ENCODE measurements around the gene CAMK1.
"Not testable (repeated sequence)": the region's sequence is repeated elsewhere in the genome, so short reads cannot be mapped to it uniquely, and the experiment has no call there.

Gene CAMK1

DNA sequence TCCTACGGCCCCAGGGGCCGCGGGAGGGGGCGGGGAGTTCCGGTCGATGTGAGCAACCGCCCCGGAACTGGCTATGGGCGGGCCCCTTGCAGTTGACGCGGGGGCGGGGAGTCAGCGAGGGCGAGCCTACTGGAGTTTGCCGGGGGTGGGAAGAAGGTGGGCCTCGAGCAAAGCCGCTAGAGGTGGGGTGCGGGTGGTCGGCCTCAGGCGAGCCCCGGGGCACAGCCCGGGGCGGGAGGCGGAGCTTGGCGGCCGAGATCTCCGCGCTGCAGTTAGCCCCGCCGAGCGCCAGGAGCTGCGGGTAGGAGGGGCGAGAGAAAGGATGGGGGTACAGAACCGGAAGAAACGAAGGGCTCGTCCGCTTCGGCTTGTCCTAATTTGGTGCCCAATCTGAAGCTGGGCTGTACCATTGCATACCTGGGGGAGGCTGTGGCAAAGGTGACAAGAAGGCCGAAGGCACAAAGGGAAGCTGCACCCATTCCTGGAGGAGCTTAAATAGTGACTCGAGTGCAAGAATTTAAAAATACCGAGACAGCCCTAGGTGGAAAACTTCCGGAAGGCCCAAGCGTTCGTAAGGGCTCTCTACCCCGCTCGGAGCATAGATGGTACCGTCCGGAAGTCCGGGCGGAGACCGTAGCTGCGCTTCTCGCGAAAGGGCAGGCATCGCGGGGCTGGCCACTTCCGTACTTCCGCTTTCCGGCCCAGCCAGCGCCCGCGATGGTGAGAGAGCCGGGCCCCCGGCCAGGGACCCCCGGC, 22.8 kb upstream of the CAMK1 start, which contains the start of the genes ARPC4 and TADA3:
Gene ARPC4 (plus strand): TSS at position 678 of the 756 bp plus-strand sequence. CDS start 40 bp downstream, at position 718.
Gene TADA3 (minus strand): TSS at position 69 of the 756 bp plus-strand sequence. CDS start 1,007 bp downstream, outside the sequence.
- DNase-seq: peak; percentile 91 to 98 (median 95)

GRCh38 chr3:9791790-9792404, 22.1 kb upstream of the CAMK1 start:
- DNase-seq: no peak

- DNase-seq: no peak
Measured at GRCh38 chr3:9791127-9791526, 21.4 kb upstream of the CAMK1 start.

DNA sequence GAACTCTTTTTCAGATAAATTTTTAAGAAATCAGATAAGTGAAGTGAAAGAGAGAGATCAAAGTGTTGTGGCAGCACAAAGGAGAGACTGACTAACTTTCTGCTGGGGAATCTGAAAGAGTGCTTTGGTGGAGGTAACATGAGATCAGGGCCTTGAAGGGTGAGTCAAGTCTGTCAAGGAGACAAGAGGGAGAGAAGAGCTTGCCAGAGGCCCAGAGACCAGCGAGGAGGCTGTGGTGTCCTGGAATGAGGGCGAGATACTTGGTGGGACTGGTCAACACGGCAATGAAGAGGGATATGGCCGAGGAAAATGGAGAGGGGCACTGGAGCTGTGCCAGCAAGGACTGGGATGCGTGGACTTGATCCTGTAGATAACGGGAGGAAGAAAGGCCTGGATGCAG, 18.0 kb upstream of the CAMK1 start:
- no peak for DNase-seq

DNA sequence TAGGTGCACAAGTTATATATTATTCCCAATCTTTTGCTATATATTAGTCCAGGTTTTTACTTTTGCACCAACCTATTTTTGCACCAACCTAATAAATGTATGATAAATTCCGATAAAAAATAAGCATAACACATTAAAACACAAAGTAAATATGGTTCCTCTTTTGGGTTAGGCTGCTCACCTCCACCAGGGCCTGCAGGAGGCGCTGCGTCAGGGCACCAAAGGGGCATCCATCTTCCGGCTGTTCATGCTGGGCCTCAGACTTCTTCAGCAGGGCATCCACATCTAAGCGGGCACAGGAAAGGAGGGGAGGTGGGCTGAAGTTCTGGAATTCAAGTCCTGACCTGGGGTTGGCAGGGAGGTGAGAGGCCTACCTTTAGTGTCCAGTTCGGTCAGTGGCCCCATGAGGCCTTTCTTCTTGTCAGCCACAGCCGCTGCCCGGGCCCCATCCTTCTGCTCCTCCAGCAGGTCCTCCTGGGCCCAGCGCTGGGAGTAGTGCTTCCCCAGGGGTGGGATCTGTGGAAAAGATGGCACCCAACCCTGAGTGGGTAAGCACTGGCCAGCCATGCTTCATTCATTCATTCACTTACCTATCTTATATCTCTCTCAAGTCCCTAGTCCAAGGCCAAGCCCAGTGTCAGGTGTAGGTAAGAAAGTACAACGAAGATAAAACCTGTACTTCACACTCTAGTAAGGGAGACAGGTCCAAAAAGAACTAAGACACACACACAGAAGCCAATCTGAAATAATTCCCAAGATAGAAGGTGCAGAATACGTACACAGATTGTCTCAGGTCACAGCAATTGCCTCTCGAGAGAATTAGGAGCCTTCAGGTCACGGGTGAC, 17.3 kb upstream of the CAMK1 start:
- DNase-seq: no peak

GRCh38 chr3:9786209-9786739, 16.5 kb upstream of the CAMK1 start:
- DNase-seq: no peak

DNA sequence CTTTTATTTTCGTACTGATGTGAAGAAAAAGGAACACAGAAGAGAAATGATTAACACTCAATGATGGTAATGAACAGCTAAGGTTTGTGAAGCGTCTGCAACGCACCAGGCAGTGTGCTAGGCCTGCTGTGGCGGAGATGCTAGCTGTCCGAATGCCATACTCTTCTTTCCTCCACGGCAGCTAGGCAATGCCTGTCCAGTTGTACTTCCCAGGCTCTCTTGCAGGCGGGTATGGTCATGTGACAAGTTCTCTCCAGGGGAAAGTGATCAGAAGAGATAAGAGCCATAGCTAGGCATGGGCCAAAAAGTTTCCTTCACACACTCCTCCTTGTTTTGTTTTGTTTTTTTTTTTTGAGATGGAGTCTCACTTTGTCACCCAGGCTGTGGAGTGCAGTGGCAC, 15.9 kb upstream of the CAMK1 start:
- DNase-seq: no peak

- DNase-seq: no peak
Measured at GRCh38 chr3:9784965-9785364, 15.2 kb upstream of the CAMK1 start.

DNA sequence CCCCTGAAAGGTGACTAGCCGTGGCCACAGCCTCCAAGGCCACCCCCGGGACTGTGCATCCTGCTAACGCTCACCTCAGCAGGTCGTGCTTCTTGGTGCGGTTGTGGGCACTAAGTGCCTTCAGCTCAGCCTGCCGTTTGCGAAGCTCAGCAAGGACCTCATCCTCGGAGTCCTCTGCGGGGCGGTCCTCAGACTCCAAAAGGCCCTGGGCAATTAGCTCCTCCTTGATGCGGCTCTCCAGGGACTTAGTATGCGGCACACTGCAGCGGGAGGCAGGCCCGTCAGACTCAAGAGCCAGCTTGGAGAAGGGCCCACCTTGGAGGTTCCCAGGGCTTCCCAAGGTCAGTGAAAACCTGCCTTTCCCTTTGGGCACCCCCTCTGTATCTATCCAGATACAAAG, 14.2 kb upstream of the CAMK1 start:
- no peak for DNase-seq

DNA sequence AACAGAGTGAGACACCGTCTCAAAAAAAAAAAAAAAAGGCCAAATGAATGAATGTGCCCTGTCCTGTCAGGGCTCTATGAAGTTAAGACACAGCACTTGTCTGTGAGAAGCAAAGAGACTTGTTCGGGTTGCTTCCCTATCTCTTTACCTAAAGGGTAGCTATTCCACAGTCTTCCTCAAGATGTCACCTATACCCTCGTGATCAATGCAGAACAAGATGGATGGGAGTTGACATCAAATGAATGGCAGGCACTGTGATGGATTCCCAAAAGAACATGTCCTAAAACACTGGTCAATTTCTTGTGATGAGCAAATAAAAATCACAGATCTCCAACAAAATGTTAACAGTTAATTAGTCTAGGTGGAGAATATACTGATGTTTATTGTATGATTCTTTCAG, 13.0 kb upstream of the CAMK1 start:
- DNase-seq: peak in 1 of 3 experiments; percentile 15

DNA sequence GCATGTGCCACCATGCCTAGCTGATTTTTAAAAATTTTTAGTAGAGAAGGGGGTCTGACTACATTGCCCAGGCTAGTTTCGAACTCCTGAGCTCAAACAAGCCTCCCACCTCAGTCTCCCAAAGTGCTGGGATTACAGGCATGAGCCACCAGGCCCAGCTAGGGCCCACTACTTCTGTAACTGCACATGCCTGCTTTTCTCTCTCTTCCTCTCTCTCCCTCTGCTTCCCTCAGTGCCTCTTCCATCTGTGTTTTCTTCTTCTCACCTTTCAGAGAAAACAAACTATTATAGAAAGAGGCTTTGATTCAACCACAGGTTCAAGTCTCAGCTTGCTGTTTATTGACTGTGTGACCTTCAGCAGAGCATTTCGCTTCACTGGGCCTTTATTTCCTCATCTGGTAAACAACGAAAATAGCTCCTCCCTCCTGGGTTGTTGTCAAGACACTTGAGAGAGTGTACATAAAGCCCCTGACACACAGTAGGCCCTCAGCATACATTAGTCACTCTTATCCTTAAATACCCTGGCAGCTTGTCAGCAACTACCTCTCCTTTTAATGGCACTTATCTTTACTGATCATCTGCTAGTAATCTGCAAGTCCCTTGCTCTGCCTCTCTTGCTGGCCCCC, 12.3 kb upstream of the CAMK1 start:
- no peak for DNase-seq

- DNase-seq: no peak
Measured at GRCh38 chr3:9781551-9781950, 11.8 kb upstream of the CAMK1 start.

- DNase-seq: no peak
Measured at GRCh38 chr3:9780910-9781309, 11.2 kb upstream of the CAMK1 start.

- DNase-seq: no peak
Measured at GRCh38 chr3:9780458-9780812, 10.7 kb upstream of the CAMK1 start.

DNA sequence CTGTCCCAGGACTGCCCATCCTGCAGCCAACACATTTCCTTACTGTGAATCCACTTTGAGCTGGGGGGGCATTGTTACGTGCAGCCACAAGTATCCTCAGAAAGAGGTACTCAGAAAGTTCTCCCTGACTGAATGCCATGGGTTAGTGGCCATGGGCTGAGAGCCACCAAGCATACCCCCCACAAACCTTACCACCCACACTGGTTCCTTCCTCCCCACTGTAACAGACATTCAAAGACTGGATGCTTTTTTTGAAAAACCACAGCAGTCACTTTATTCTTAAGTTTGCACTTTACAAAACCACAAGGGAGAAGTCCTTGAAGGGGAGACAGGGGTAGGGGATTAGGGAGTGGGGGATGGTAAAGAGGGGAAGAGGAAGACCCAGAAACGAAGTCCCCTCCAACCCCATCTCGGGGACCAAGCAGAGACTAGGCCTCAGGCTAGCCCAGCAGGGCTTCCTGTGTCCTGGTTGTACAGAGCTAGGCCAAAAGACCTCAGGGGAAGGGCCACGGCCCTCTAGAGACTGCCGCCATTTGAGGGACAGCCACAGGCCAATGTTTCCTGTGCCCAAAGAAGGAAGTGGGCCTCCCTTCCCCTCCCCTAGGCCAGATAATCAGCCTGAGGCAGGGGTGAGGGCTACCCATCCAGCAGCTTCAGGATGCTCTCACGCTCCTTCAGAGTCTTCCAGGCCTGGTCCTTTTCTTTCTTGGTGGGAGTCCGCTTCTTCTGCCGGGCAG, 10.1 kb upstream of the CAMK1 start:
- no peak for DNase-seq

- no peak for DNase-seq
Measured at GRCh38 chr3:9779075-9779593, 9.4 kb upstream of the CAMK1 start.

DNA sequence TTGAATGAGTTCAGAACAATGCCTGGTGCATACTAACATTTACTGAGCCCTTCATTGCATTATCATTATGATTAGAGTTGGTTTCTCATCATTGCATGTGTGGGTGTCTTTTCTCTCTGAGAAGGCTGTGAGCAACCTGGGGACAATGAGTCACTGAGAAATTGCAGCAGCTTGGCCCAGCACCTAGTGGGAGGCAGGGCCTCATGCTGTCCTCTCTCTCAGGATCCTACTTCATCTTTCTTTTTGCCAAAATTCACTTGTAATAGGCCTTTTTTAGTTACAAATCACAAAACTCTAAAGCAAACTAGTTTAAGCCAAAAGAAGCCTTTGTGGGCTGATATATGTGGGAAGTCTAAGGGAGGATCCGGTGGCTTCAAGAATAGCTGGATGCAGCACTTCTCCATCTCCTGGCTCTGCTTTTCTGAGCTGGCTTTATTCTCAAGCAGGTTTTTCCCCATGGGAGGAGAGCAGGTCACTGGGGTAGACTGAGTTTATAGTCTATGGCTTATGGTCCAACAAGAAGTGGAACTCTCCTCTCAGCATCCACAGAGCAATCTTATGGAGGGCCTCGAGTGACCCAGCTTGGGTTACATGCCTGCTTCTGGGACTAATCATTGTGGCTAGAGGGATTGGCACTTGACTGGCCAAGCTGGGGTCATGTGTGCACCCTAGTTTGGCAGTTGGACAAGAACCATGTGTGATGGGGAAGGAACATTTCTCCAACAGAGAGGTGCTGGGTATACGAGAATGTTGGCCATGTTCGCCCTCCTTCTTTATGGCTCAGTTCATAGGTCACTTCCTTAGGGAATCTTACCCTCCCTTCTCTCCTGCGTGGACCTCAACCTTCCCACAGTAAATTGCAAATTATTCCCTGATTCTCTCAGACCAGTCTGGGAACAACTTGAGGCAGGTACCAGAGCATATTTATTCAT, 8.7 kb upstream of the CAMK1 start:
- DNase-seq: no peak

DNA sequence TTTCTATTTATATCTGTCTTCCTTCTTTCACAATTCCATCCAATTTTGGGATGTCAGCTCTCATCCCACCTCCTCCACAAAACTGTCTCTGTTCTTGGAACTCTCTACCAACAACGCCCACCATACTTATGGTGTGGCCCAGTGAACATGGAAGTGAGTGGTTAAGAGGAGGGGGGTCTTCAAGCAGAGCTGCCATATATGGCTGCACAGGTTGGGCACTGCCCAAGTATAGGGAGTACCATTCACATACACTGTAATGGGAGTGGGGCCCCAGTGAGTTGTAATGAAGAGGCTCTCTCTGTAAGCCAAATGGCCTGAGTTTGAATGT, 7.9 kb upstream of the CAMK1 start:
- DNase-seq: no peak

DNA sequence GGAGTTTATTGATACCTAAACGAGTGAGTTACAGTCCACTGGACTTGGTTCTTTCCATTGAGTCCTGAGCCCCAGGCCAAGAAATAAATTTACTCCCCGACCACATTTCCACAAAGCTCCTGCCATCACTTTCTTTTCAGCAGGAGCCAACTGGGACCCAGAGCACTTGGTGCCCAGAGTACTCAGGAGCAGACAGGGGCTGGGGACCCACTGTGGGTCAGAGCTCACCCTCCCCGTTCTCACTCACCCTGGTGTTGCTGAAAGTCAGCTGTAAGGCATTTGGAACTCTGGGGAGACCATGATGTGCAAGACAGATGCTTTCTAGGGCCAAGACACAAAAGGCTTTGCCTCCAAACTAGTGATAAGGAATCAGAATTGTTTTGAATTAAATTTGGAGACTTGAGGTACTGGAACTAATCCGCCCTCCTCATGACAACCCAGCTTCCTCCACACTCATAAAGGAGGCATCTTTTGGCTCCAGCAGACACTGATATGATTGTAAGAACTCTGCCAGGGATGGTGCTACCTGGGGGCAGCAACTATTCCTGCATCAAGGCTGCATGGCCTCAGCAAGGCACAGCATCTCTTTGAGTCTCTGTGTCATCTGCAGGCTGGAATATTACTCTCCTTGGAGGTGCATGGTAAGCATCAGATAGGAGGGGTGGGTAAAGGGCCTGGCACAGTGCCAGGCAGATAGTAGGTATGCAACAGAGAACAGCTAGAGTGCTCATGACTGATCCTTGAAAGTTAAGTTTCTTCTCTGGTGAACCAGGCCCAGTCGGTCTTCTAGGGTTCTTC, 7.3 kb upstream of the CAMK1 start:
- no peak for DNase-seq

- not testable (repeated sequence) for DNase-seq
Measured at GRCh38 chr3:9771007-9771406, 1.3 kb upstream of the CAMK1 start.
